Gastrocnemius medialis (tissue), 4 donors: Measurements from ENCODE around the gene ACTN4.

Experiments
- CTCF ChIP-seq, 5 experiments: fragments of 450-650 bp in 3 of 5; fragments of 200-600 bp in 2 of 5; sonication (generic) in 2 of 5; IDR thresholded peaks in 4 of 5; conservative IDR thresholded peaks in 1 of 5; 1 replicate in 4 of 5; 2 replicates in 1 of 5; pipeline ENCODE4 v1.5.1; 2016 to 2019; ENCODE audit warnings: antibody characterized with exemption in 5 of 5, mild to moderate bottlenecking in 3 of 5, moderate library complexity in 3 of 5
- POLR2A ChIP-seq, 2 donors: fragments of 450-650 bp; IDR thresholded peaks; one replicate each; pipeline ENCODE4 v1.6.1; 2017; ENCODE audit warnings: antibody characterized with exemption in 2 of 2, mild to moderate bottlenecking in 2 of 2, moderate library complexity in 2 of 2

DNA sequence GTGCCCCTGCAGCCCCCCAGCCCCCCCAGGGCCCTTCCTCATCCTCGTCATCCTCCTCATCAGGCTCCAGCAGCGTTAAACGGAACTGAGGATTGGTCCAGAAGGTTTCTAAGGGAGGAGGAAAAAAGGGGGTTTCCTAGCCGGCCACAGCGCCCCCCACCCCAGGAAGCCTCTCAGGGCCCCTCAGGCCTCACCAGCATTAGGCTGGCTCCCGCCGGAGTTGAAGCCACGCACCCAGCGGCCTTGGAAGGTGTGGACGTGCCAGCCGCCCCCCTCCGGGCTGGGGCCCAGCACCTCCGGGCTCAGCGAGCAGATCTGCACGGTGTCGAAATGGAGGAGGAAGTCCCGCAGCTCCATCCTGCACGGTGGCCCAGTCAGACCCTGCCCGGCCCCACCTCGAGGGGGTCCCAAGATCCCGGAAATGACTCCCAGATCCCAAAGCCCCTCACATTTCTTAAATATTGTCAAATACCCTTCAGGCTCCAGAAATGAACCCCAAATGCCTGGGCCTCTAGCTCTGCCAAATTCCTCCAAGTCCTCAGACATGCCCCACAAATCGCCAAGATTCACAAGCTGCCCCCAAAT is 89.9 kb downstream of the ACTN4 start:
- TF ChIP-seq CTCF (IDR thresholded peaks at IDR 0.05 in 4 of 5, conservative IDR thresholded peaks at IDR 0.05 in 1 of 5) (no peak), POLR2A (IDR thresholded peaks at IDR 0.05) (no peak)
